ENCODE data around the gene GSX2.

GSX2 gene

GRCh38 chr4:54089875-54090274 is 10.1 kb upstream of the GSX2 start:
- peaks cover 13% of the 10 kb centered on the region for H3K27me3 ChIP-seq (ENCODE audit: control insufficient read depth, insufficient read depth, low read length)
- H3K36me3 ChIP-seq (ENCODE audit: control insufficient read depth, insufficient read depth, low read length) = no peaks in the 10 kb centered on the region
- H3K4me3 ChIP-seq (ENCODE audit: low read length) = no peak overlapping the region
- H3K9ac ChIP-seq (ENCODE audit: low read length) = no peak overlapping the region
- no peak overlapping the region for H3K27ac ChIP-seq (ENCODE audit: low read depth, low read length)
- peaks cover 7% of the 10 kb centered on the region for H3K4me1 ChIP-seq (ENCODE audit: control insufficient read depth, insufficient read depth, low read length)

DNA sequence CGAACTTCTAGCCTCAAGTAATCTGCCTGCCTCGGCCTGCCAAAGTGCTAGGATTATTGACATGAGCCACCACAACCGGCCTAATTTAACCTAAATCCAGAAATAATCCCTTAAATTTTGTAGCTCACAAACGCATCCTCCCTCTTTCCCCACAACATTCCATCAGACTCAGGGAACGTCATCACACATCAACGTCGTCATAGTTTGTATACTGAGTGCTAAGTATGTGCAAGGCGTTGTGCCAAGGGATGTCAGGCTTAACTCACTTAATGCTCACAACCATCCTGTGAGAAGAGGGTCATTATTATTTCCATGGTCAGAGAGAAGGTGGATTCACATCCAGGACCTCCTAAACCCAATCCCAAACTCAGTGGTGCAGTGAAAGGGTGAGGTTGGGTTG is 9.6 kb upstream of the GSX2 start:
- Histone ChIP-seq H3K27me3 (ENCODE audit: control insufficient read depth, insufficient read depth, low read length) (peaks cover 18% of the 10 kb centered on the region), H3K27ac (ENCODE audit: low read depth, low read length) (no peak overlapping the region), H3K36me3 (ENCODE audit: control insufficient read depth, insufficient read depth, low read length) (no peaks in the 10 kb centered on the region), H3K9ac (ENCODE audit: low read length) (no peak overlapping the region), H3K4me1 (ENCODE audit: control insufficient read depth, insufficient read depth, low read length) (peaks cover 7% of the 10 kb centered on the region), H3K4me3 (ENCODE audit: low read length) (no peak overlapping the region)

- Histone ChIP-seq H3K36me3 (ENCODE audit: control insufficient read depth, insufficient read depth, low read length) (no peaks in the 10 kb centered on the region), H3K27ac (ENCODE audit: low read depth, low read length) (no peak overlapping the region), H3K4me3 (ENCODE audit: low read length) (peak overlapping the region; percentile 89), H3K4me1 (ENCODE audit: control insufficient read depth, insufficient read depth, low read length) (peaks cover 7% of the 10 kb centered on the region), H3K9ac (ENCODE audit: low read length) (no peak overlapping the region), H3K27me3 (ENCODE audit: control insufficient read depth, insufficient read depth, low read length) (peaks cover 21% of the 10 kb centered on the region)
These were observed 8.9 kb upstream of the GSX2 start for GRCh38 chr4:54090804-54091623.

GRCh38 chr4:54091637-54092404 is 8.1 kb upstream of the GSX2 start:
- peaks cover 7% of the 10 kb centered on the region for H3K4me1 ChIP-seq (ENCODE audit: control insufficient read depth, insufficient read depth, low read length)
- peak overlapping the region; percentile 52 for H3K9ac ChIP-seq (ENCODE audit: low read length)
- peak overlapping the region; percentile 89 for H3K4me3 ChIP-seq (ENCODE audit: low read length)
- H3K27me3 ChIP-seq (ENCODE audit: control insufficient read depth, insufficient read depth, low read length) = peaks cover 21% of the 10 kb centered on the region
- no peaks in the 10 kb centered on the region for H3K36me3 ChIP-seq (ENCODE audit: control insufficient read depth, insufficient read depth, low read length)
- H3K27ac ChIP-seq (ENCODE audit: low read depth, low read length) = no peak overlapping the region

GRCh38 chr4:54092405-54093323 is 7.3 kb upstream of the GSX2 start:
- Histone ChIP-seq H3K9ac (ENCODE audit: low read length) (no peak overlapping the region), H3K27ac (ENCODE audit: low read depth, low read length) (no peak overlapping the region)

DNA sequence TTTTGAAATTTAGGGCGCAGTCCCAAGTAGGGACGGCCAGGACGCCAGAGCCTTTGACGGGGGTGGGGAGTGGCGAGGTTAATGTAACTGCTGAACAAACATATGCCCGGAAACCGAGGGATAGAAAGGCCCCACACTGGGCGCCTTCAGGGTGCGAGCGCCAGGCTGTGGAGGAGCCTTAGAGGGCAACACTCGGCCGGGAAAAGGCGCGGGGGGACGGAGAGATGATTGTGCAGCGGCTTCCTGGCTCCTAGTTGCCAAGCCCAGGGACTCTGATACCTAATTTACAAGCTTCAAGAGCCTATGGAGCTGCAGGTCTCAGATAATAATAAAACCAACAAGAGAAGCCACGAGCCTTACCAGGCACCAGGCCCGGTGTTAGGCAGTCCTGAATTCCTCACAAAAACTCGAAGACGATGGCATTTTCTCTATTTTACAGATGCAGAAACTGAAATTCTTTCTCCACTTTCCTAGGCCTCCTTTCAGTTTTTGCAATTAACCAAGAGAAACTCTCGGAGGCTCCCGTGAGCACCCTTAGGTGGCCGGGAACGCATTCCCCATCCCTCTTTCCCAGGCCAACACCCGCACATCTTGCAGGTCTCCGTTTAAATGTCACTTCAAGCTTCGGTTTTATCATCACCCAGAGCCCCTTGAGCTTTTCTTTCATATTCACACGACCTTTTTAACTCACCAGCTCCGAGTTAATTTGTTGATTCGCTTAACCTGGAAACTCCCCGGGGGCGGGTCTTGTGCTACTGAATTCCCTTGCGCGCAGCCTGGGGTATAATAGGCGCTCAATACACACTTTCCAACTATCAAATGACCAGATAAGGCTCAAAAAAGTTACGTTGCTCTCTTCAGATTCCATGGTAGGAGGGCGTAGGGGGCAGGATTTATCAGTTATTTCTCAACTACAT is 6.4 kb upstream of the GSX2 start:
- Histone ChIP-seq H3K9ac (ENCODE audit: low read length) (no peak overlapping the region), H3K27me3 (ENCODE audit: control insufficient read depth, insufficient read depth, low read length) (peaks cover 24% of the 10 kb centered on the region), H3K4me3 (ENCODE audit: low read length) (no peak overlapping the region), H3K27ac (ENCODE audit: low read depth, low read length) (no peak overlapping the region), H3K36me3 (ENCODE audit: control insufficient read depth, insufficient read depth, low read length) (no peaks in the 10 kb centered on the region), H3K4me1 (ENCODE audit: control insufficient read depth, insufficient read depth, low read length) (peaks cover 7% of the 10 kb centered on the region)

More at GRCh38 chr4:54092405-54093323, 7.3 kb upstream of the GSX2 start:
- peaks cover 7% of the 10 kb centered on the region for H3K4me1 ChIP-seq (ENCODE audit: control insufficient read depth, insufficient read depth, low read length)
- H3K27me3 ChIP-seq (ENCODE audit: control insufficient read depth, insufficient read depth, low read length) = peaks cover 21% of the 10 kb centered on the region
- H3K36me3 ChIP-seq (ENCODE audit: control insufficient read depth, insufficient read depth, low read length) = no peaks in the 10 kb centered on the region
- H3K4me3 ChIP-seq (ENCODE audit: low read length) = peak overlapping the region; percentile 89

- Histone ChIP-seq H3K4me3 (ENCODE audit: low read length) (no peak overlapping the region), H3K36me3 (ENCODE audit: control insufficient read depth, insufficient read depth, low read length) (no peaks in the 10 kb centered on the region), H3K4me1 (ENCODE audit: control insufficient read depth, insufficient read depth, low read length) (peaks cover 7% of the 10 kb centered on the region), H3K27me3 (ENCODE audit: control insufficient read depth, insufficient read depth, low read length) (peaks cover 25% of the 10 kb centered on the region), H3K9ac (ENCODE audit: low read length) (no peak overlapping the region), H3K27ac (ENCODE audit: low read depth, low read length) (no peak overlapping the region)
These were observed 5.5 kb upstream of the GSX2 start for GRCh38 chr4:54094451-54094850.

- H3K4me3 ChIP-seq (ENCODE audit: low read length) = no peak overlapping the region
- no peaks in the 10 kb centered on the region for H3K36me3 ChIP-seq (ENCODE audit: control insufficient read depth, insufficient read depth, low read length)
- peaks cover 7% of the 10 kb centered on the region for H3K4me1 ChIP-seq (ENCODE audit: control insufficient read depth, insufficient read depth, low read length)
- H3K27me3 ChIP-seq (ENCODE audit: control insufficient read depth, insufficient read depth, low read length) = peaks cover 31% of the 10 kb centered on the region
- no peak overlapping the region for H3K9ac ChIP-seq (ENCODE audit: low read length)
- no peak overlapping the region for H3K27ac ChIP-seq (ENCODE audit: low read depth, low read length)
These were observed 4.7 kb upstream of the GSX2 start for GRCh38 chr4:54095110-54095825.

- no peak overlapping the region for H3K9ac ChIP-seq (ENCODE audit: low read length)
- no peak overlapping the region for H3K4me3 ChIP-seq (ENCODE audit: low read length)
- H3K27ac ChIP-seq (ENCODE audit: low read depth, low read length) = no peak overlapping the region
- no peaks in the 10 kb centered on the region for H3K36me3 ChIP-seq (ENCODE audit: control insufficient read depth, insufficient read depth, low read length)
- H3K27me3 ChIP-seq (ENCODE audit: control insufficient read depth, insufficient read depth, low read length) = peaks cover 40% of the 10 kb centered on the region
- peaks cover 4% of the 10 kb centered on the region for H3K4me1 ChIP-seq (ENCODE audit: control insufficient read depth, insufficient read depth, low read length)
These were observed 3.5 kb upstream of the GSX2 start for GRCh38 chr4:54096295-54096962.

DNA sequence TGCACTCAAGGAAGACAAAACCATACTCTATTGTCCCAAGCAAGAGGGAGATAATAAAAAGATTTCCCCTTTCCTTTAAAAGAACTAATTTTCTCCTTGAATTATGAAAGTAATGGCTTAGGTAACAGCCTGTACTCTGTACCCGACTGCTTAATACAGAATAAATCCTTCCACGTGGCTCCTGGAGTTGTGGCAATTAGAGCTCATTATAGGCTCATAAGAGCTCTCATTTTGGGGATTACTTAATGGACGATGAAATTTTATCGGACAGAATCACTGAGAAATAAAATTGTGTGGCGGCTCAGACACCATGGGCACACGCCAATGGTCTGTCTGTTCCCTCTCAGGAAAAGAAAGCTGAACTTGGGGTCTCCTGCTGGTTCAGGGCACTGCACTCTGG is 2.8 kb upstream of the GSX2 start:
- Histone ChIP-seq H3K4me1 (ENCODE audit: control insufficient read depth, insufficient read depth, low read length) (no peaks in the 10 kb centered on the region), H3K27ac (ENCODE audit: low read depth, low read length) (no peak overlapping the region), H3K27me3 (ENCODE audit: control insufficient read depth, insufficient read depth, low read length) (peaks cover 44% of the 10 kb centered on the region), H3K9ac (ENCODE audit: low read length) (no peak overlapping the region), H3K4me3 (ENCODE audit: low read length) (no peak overlapping the region), H3K36me3 (ENCODE audit: control insufficient read depth, insufficient read depth, low read length) (no peaks in the 10 kb centered on the region)
